GM18909 (cell line): ENCODE measurements around the gene FRY.
A peak's percentile ranks its signal among the peaks of the same experiment; 100 is the strongest.

Experiments used
- ATAC-seq: cut with Tn5 transposase; IDR thresholded peaks from one replicate; pipeline ENCODE4 v1.9.1; 2021; ENCODE audit warnings: mild to moderate bottlenecking; ENCODE audit not compliant: unreplicated experiment, poor library complexity

FRY gene

GRCh38 chr13:32013181-32013580 lies 18.4 kb upstream of the FRY start:
- ATAC-seq: no peak

- ATAC-seq: no peak
Measured at GRCh38 chr13:32016119-32016518, 15.5 kb upstream of the FRY start.

DNA sequence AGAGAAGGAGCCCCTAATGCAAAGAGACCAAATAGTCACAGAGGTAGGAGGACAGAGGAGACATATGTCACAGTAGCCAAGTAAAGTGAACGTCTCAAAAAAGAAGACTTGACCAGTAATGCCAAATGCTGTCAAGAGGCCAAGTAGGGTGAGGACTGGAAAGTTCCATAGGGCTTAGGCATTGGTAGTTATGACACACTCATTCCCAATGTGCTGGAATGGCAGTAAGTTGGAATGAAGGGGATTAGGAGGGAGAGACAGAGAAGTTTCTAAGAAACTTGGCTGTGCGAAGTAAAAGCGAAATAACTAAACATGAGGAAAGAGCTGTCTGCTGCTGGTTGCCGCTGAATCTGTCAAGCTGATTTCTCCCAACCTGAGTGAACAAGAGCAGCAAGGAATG lies 14.9 kb upstream of the FRY start:
- no peak for ATAC-seq

DNA sequence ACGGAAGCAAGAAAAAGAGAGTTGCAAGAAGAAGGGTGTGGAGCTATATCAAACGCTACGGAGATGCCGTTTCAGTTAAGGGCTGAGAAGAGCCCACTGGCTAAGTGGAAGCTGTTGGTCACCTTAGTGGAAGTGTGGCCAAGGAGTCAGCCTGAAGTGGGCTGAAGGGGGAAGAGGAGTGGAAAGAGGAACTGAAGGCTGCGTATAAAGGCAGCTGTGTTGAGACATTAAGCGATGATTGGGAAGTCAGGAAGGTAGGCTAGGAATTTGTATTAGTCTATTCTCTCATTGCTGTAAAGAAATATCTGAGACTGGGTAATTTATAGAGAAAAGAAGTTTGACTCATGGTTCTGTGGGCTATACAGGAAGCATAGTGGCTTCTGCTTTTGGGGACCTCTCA lies 14.1 kb upstream of the FRY start:
- no peak for ATAC-seq

- peak; percentile 72 for ATAC-seq
Measured at GRCh38 chr13:32019612-32020233, 11.9 kb upstream of the FRY start.

DNA sequence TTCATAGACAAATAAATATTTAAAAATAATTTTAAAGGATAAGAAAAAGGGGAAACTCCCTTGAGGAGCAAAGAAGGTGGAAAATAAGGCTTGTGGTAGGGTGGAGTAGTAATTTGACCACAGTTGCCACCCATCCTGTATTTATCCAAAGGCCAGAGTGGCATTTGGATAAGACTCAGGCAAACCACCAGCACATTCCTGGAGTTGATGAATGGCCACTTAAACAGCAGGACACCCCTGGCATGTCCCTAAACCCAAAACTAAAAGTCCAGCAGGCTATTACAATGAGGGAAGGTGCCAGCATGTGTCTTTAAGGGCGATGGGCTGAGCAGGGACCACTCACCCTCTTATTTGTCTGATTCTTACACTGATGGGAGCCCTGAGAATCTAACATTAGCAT lies 9.8 kb upstream of the FRY start:
- no peak for ATAC-seq

- no peak for ATAC-seq
Measured at GRCh38 chr13:32022311-32022710, 9.3 kb upstream of the FRY start.

- ATAC-seq: no peak
Measured at GRCh38 chr13:32023096-32023495, 8.5 kb upstream of the FRY start.

GRCh38 chr13:32023698-32024097 lies 7.9 kb upstream of the FRY start:
- no peak for ATAC-seq

DNA sequence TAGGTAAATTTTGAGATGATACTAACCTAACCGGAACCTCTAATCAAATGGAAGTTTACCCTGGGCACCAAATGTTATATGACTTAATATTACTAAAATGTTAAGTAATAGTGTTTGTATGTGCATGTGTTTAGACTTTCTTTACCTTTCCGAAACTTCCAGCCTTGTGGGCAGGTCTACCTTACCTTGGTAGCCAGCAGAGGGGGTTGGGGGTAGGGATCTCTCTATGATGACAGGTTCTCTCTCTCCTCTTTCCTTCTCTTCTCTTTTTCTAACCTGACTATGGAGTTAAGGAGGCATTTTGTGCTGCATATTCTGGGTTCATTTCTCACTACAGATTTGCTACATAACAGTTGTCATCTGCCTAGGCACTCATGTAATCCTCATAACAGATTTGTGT lies 6.8 kb upstream of the FRY start:
- no peak for ATAC-seq

DNA sequence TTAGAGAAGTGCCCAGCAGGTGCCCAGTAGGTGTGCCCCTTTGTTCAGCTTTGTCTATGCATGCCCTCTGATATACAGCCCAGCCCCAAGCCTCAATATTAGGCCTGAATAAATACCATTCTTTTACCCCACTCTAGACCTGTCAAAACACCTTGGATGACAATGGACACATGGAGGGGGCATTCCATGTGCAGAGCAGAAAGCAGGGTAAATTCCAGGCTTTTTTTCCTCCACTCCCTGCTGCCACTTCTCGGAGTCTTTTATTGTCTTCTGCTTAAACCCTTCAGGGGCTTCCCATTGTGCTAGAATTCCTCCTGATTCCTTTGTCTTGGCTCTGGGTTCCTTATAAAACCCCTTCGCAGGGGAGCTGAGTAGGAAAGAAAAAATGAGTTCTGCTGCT lies 5.8 kb upstream of the FRY start:
- ATAC-seq: no peak

DNA sequence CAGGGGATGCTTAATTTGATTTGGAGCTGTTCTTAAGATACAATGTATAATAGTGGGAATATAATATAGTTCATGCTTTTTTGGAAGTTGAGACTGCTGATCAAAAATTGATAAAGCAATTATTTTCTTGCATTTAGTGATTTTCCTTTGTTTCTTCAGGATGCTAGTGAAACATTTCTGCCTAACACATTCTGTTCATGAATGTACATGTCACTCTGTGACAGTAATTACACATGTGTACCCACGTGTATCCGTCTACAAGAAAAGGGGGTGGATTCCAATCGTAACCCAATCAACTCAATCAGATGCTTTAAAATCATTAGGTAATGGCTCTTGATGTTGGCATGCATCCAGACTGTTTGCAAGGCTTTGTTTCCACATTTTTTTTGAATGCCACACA lies 5.0 kb upstream of the FRY start:
- ATAC-seq: no peak

DNA sequence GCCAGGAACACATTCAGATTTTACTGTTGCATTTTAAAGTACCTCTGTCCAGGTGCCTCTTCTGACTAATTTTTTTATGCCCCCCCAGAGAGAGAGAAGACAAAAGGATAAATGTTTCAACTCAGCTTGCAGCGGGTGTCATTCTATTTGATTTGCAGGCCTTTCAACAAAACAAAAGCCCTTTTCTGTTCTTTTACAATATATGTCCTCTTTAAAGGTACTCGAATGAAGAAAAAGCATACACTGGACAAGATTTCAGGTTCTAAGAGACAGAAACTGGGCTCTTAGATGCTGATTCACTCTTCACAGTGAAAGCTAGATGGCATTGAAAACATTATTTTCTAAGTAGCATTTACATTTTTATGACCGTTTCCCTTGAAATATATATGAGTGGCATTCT lies 2.9 kb upstream of the FRY start:
- ATAC-seq: no peak

DNA sequence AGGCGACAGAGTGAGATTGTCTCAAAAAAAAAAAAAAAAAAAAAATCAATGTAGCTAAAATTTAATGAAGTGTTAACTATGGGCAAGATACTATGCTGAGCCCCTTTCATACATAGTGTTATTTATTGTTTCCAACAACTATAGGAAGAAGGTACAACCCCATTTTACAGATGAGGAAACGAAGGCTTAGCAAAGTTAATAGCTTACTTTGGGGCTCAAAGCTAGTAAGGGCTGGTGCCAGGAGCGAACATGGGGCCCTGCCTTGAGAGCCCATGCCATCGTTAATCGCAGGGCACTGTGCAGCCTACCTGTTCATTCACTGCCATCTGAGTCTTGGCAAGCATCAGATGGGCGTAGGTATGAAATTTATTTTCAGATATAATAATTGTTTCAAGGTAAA lies 1.9 kb upstream of the FRY start:
- no peak for ATAC-seq

GRCh38 chr13:32031815-32032370 lies 319 bp downstream of the FRY start:
- no peak for ATAC-seq

- ATAC-seq: no peak
Measured at GRCh38 chr13:32032759-32033158, 1.2 kb downstream of the FRY start.

GRCh38 chr13:32033744-32034143 lies 2.2 kb downstream of the FRY start:
- ATAC-seq: no peak

DNA sequence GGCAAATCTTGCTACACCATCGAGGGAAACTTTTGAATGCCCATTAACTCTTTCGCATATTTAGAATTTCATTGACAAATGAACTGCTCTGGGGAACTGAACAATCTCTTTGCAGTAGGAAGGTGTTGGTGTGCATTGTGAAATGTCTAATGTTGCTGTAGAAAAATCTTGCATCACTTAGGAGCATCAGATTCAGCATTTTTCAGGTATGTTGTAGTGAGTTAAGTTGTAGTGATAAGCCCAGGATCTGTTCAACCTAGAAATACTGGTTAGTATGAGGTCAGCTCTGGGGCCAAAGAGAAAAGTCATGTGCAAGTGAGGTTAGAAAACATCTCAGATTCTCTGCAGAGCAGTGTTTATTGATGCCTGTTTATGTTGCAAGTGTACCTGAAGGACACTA lies 4.1 kb downstream of the FRY start:
- ATAC-seq: no peak

- no peak for ATAC-seq
Measured at GRCh38 chr13:32036126-32036695, 4.6 kb downstream of the FRY start.

DNA sequence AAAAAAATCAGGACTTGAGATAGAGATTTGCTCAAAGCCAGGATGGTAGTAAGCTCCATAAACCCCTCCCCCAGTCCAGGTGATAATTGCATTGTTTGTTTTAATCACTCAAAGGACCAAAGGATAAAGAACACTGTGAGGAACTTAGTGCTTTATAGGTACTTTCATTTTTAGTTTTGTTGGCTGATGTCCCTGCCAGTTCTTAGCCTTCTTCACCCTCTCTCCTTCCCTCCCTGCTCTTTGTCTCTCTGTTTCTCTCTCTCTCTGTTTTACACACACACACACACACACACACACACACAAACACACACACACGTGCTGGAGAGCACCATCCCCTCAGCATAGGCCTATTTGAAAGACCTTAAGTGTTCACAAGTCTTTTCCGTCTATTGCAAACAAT lies 5.2 kb downstream of the FRY start:
- no peak for ATAC-seq

DNA sequence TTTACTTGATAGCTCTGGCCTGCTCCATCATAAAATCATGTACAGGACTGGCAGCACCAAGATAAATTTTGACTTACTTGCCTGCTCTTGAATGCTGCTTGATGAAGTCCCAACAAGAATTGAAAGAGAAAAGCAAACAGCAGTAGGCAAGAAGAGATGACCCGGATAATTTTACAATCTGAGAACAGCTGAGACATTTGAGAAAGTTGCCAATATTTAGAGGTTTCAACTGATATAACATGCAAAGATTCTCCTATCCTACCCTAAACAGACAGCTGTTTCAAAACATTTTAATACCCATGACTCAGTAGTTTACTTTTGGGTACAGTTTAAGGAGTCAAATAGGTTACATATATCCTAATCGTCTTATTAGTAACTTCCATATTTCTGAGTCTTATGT lies 5.9 kb downstream of the FRY start:
- ATAC-seq: no peak

DNA sequence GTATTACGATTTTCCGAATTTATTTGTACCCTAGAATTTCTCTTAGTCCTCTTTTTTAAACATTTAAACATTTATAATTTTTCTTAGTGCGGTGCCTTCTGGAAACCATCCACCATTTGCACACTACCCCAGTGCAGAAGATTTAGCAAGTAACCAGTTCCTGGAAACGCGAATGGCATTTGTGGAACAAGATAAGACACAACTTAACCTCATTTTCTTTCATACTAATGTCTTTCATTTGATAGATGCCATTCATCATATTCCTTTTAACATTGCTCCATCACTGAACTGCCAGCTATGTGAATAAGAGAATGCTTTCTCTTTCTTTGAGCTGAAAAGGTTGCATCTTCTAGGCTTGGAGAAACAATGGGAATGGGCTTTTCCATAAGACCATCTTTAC lies 6.8 kb downstream of the FRY start:
- ATAC-seq: no peak
